GM18508 (cell line): Measurements from ENCODE around the gene CAPZB.
"Not testable (repeated sequence)": the region's sequence is repeated elsewhere in the genome, so short reads cannot be mapped to it uniquely, and the experiment has no call there.

Experiments
- ATAC-seq: cut with Tn5 transposase; IDR thresholded peaks from one replicate; pipeline ENCODE4 v1.9.1; 2021; ENCODE audit warnings: moderate number of reproducible peaks; ENCODE audit not compliant: insufficient read depth, unreplicated experiment

CAPZB gene

DNA sequence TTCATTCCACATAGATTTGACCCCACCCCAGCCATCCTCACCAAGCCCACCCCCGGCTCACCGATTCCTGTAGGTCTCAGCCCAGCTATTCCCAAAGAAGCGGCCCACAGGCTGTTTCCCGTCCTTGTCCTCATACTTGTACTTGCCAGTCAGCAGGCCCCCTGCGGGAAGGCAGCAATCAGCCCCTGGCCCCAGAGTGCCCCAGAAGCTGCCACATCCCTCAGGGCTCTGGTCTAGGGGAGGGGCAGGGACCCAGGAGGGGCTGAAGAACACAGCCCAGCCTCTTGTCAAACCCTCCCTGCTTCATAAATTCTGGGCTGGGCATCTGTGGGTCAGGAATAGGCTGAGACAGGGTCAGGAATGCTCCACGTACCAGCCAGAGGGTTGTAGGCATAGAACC is 178.4 kb downstream of the CAPZB start:
- ATAC-seq: no peak

DNA sequence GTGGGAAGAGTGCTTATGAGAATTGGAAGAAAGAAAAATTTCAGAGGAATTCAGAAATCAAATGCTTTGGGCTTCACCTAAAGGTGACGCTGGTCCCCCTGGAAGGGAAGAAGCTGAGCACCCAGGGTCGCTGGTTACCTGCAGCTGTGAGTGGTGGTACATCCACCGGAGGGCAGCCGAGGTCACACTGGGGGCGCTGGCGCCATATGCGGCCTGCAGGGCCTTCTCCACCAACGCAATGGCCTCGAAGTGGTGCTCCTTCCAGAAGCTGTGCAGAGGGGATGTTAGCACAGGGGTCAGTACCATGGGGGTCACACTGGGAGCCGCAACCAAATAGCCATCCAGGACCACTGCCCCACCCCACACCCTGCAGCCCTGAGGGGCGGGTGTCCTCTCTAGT is 179.5 kb downstream of the CAPZB start:
- ATAC-seq: no peak

DNA sequence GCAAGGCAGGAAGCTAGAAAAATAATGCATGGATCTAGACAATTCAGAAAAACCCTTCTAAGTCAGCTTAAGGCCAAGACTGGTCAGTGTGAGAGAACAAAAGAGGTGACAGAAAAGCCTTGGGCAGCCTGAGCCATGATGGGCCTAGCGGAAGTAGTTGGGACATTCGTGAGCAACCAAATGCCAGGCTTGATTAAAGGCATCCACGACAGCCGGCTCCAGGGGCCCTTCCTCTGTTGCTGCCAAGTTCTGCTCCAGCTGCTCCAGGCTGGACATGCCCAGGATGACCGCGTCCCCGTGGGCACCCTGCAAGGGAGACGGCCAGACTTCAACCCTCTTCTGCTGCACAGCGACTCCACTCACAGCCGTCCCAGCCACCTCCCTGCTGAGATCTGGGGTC is 181.3 kb downstream of the CAPZB start:
- ATAC-seq: not testable (repeated sequence)

DNA sequence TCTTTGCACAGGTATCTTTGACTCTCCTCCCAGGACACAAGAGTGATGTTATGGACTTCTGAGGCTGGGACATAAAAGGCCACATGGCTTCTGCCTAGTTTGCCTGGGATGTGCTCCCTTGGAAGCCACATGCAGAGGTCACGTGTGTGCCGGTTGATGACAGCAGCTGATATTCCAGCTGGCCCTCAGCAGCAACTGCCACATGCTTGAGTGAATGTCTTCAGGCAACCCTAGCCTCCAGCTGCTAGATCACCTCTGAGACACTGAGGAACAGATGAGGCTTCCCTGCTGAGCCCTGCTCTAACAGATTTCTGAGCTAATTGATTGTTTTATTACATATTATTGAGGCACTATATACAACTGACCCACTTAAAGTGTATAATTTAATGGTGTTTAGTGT is 185.1 kb downstream of the CAPZB start:
- no peak for ATAC-seq

DNA sequence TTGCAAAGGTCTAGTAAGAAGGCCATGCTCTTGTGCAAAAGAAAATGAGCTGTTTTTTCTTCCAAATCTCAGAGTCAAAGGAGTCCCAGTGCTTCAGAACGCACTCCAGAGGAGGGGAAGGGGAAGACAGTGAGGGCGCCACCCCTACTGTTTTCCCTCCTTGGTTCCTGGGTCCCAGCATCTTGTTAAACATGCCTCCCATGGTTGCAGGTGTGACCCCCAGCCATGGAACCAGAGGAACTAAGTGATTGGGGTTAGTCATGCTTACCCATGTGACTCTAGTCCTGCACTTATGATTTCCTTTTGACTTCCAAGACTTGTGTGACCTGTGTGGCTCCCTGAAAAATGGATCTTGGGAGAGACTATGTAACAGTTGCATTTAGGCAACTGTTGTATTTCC is 190.7 kb downstream of the CAPZB start:
- no peak for ATAC-seq

DNA sequence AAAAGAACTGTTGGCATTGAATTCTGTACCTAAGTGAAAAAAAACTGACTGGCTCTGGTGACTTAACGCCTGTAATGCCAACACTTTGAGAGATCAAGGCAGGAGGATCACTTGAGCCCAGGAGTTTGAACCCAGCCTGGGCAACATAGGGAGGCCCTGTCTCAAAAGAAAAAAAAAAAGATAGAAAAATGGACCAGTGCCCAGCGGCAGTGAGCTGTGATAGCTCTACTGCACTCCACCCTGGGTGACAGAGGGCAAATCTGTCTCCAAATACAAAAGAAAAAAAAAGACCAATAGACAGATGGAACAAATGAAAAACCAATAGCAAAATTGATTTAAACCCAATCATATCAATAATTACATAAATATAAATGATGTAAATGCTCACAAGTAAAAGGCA is 196.1 kb downstream of the CAPZB start:
- no peak for ATAC-seq
